ENCODE measurements around the gene P2RY12.

Gene P2RY12

GRCh38 chr3:151346292-151346691 lies 38.3 kb downstream of the P2RY12 start:
- no peak for DNase-seq (ENCODE audit: low spot score)

- no peak for DNase-seq (ENCODE audit: low spot score)
Observed at GRCh38 chr3:151345859-151346258, 38.7 kb downstream of the P2RY12 start.

- no peak for DNase-seq (ENCODE audit: low spot score)
Observed at GRCh38 chr3:151331696-151332095, 52.9 kb downstream of the P2RY12 start.

GRCh38 chr3:151330899-151331298 lies 53.7 kb downstream of the P2RY12 start:
- DNase-seq (ENCODE audit: low spot score), result no peak

- DNase-seq (ENCODE audit: low spot score), result no peak
Observed at GRCh38 chr3:151330379-151330778, 54.2 kb downstream of the P2RY12 start.

- no peak for DNase-seq (ENCODE audit: low spot score)
Observed at GRCh38 chr3:151329363-151329762, 55.2 kb downstream of the P2RY12 start, which contains the start of gene P2RY13. Gene P2RY13 (minus strand): TSS chr3:151329549. CDS start chr3:151329528, 21 bp downstream.

GRCh38 chr3:151328298-151328995 lies 56.1 kb downstream of the P2RY12 start:
- no peak for DNase-seq (ENCODE audit: low spot score)

GRCh38 chr3:151327571-151328198 lies 56.9 kb downstream of the P2RY12 start:
- DNase-seq (ENCODE audit: low spot score), result no peak

- DNase-seq (ENCODE audit: low spot score), result no peak
Observed at GRCh38 chr3:151322511-151322910, 62.0 kb downstream of the P2RY12 start.

- DNase-seq (ENCODE audit: low spot score), result no peak
Observed at GRCh38 chr3:151321526-151321925, 63.0 kb downstream of the P2RY12 start.

GRCh38 chr3:151320131-151320530 lies 64.4 kb downstream of the P2RY12 start:
- no peak for DNase-seq (ENCODE audit: low spot score)

GRCh38 chr3:151319628-151320027 lies 64.9 kb downstream of the P2RY12 start:
- no peak for DNase-seq (ENCODE audit: low spot score)

- DNase-seq (ENCODE audit: low spot score), result no peak
Observed at GRCh38 chr3:151318991-151319390, 65.6 kb downstream of the P2RY12 start.

GRCh38 chr3:151318313-151318712 lies 66.2 kb downstream of the P2RY12 start:
- DNase-seq (ENCODE audit: low spot score), result no peak

- no peak for DNase-seq (ENCODE audit: low spot score)
Observed at GRCh38 chr3:151316267-151316991, 68.1 kb downstream of the P2RY12 start, which contains the start of gene GPR87. Gene GPR87 (minus strand): TSS chr3:151316820. CDS start chr3:151300100, 16,720 bp downstream.

GRCh38 chr3:151315846-151316245 lies 68.7 kb downstream of the P2RY12 start:
- DNase-seq (ENCODE audit: low spot score), result no peak

- no peak for DNase-seq (ENCODE audit: low spot score)
Observed at GRCh38 chr3:151315136-151315535, 69.4 kb downstream of the P2RY12 start.

GRCh38 chr3:151314593-151314992 lies 70.0 kb downstream of the P2RY12 start:
- DNase-seq (ENCODE audit: low spot score), result no peak

GRCh38 chr3:151314137-151314536 lies 70.4 kb downstream of the P2RY12 start:
- DNase-seq (ENCODE audit: low spot score), result no peak

GRCh38 chr3:151312972-151313371 lies 71.6 kb downstream of the P2RY12 start:
- no peak for DNase-seq (ENCODE audit: low spot score)

- no peak for DNase-seq (ENCODE audit: low spot score)
Observed at GRCh38 chr3:151309566-151309965, 75.0 kb downstream of the P2RY12 start.

GRCh38 chr3:151307583-151308488 lies 76.7 kb downstream of the P2RY12 start:
- no peak for DNase-seq (ENCODE audit: low spot score)
